Measurements from ENCODE around the gene LIMS1.
"Not testable (repeated sequence)": the region's sequence is repeated elsewhere in the genome, so short reads cannot be mapped to it uniquely, and the experiment has no call there.

Gene LIMS1

DNA sequence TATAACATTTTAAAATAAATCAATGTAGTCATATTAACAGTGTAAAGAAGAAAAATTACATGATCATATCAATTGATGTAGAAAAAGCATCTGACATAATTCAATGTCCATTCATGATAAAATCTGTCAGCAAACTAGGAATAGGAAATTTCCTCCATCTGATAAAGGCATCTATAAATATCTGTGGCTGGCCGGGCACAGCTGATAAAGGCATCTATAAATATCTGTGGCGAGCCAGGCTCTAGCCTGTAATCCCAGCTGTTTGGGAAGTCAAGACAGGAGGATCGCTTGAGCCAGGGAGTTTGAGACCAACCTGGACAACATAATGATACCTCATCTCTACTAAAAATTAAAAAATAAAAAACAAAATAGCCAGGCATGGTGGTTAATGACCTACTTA is 166.9 kb downstream of the LIMS1 start:
- DNase-seq (ENCODE audit: extremely low spot score) = no peak
- POLR2A ChIA-PET = no interaction called here
- TF ChIP-seq CTBP1 (IDR thresholded peaks at IDR 0.05; ENCODE audit: borderline replicate concordance) (no peak), ZNF384 (IDR thresholded peaks at IDR 0.05) (no peak), SP1 (IDR thresholded peaks at IDR 0.05) (no peak), ARNT (IDR thresholded peaks at IDR 0.05) (no peak), FOXA1 (IDR thresholded peaks at IDR 0.05) (no peak), LEF1 (IDR thresholded peaks at IDR 0.05; ENCODE audit: borderline replicate concordance) (no peak), SUZ12 (IDR thresholded peaks at IDR 0.05) (no peak), FOXK2 (IDR thresholded peaks at IDR 0.05) (no peak)
- TF ChIP-seq, protein P1, sequence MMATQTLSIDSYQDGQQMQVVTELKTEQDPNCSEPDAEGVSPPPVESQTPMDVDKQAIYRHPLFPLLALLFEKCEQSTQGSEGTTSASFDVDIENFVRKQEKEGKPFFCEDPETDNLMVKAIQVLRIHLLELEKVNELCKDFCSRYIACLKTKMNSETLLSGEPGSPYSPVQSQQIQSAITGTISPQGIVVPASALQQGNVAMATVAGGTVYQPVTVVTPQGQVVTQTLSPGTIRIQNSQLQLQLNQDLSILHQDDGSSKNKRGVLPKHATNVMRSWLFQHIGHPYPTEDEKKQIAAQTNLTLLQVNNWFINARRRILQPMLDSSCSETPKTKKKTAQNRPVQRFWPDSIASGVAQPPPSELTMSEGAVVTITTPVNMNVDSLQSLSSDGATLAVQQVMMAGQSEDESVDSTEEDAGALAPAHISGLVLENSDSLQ (IDR thresholded peaks at IDR 0.05) = no peak
- CTCF ChIA-PET = interaction anchor here (0.6 kb wide), 1 partner anchor 84 kb away, joined by 3 read pairs; no protein-coding TSS in a partner anchor

DNA sequence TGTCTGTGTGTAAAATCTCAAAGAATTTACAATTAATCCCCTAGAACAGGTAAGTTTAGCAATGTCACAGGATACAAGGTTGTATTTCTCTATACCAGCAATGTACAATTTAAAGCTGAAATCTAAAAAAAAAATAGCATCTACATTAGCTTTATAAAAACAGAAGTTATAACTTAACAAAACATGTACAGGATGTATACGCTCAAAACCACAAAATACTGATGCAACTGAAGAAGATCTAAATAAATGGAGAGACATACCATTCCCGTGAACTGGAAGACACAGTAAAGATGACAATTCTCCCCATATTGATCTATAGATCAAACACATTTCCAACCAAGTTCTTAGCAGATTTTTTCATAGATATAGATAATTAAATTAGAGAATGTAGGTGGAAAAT is 167.5 kb downstream of the LIMS1 start:
- ChIA-PET CTCF (no interaction called here), POLR2A (no interaction called here)
- no peak for DNase-seq (ENCODE audit: extremely low spot score)
- TF ChIP-seq ARNT (IDR thresholded peaks at IDR 0.05) (no peak), NFRKB (IDR thresholded peaks at IDR 0.05) (no peak), TARDBP (IDR thresholded peaks at IDR 0.05) (no peak), SP1 (IDR thresholded peaks at IDR 0.05) (no peak), SUZ12 (IDR thresholded peaks at IDR 0.05) (no peak), HDGF (IDR thresholded peaks at IDR 0.05; ENCODE audit: borderline replicate concordance) (no peak), FOXK2 (IDR thresholded peaks at IDR 0.05) (no peak), LEF1 (IDR thresholded peaks at IDR 0.05; ENCODE audit: borderline replicate concordance) (no peak), CTBP1 (IDR thresholded peaks at IDR 0.05; ENCODE audit: borderline replicate concordance) (no peak), FOXA1 (IDR thresholded peaks at IDR 0.05) (no peak), L3MBTL2 (conservative IDR thresholded peaks at IDR 0.05) (no peak), FOXM1 (IDR thresholded peaks at IDR 0.05; ENCODE audit: borderline replicate concordance) (no peak), BHLHE40 (IDR thresholded peaks at IDR 0.05; ENCODE audit: borderline replicate concordance) (no peak), ZNF384 (IDR thresholded peaks at IDR 0.05) (no peak), ELF4 (IDR thresholded peaks at IDR 0.05) (no peak)
- TF ChIP-seq, protein P1 (IDR thresholded peaks at IDR 0.05) = no peak

DNA sequence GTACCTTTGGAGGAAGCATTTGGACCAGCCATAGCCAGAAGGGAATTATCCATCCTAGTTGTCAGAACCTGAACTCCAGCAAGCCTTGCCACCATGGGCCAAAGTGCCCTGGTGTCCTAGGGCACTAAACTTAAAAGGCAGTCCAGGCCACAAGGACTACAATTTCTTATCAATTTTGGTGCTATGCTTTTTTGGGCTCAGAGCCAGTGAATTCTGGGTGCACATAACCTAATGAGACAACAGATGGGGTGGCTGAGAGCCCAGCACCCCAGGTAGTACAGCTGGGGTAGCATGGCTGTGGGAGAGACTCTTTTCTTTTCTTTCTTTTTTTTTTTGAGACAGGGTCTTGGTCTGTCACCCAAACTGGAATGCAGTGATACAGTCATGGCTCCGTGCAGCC is 170.6 kb downstream of the LIMS1 start:
- CTCF ChIA-PET = no interaction called here
- POLR2A ChIA-PET = no interaction called here
- DNase-seq (ENCODE audit: extremely low spot score) = no peak
- TF ChIP-seq FOXK2 (IDR thresholded peaks at IDR 0.05) (no peak), ELF4 (IDR thresholded peaks at IDR 0.05) (no peak), SP1 (IDR thresholded peaks at IDR 0.05) (no peak), SUZ12 (IDR thresholded peaks at IDR 0.05) (no peak), CTBP1 (IDR thresholded peaks at IDR 0.05; ENCODE audit: borderline replicate concordance) (no peak), FOXM1 (IDR thresholded peaks at IDR 0.05; ENCODE audit: borderline replicate concordance) (no peak), ZNF384 (IDR thresholded peaks at IDR 0.05) (no peak)

DNA sequence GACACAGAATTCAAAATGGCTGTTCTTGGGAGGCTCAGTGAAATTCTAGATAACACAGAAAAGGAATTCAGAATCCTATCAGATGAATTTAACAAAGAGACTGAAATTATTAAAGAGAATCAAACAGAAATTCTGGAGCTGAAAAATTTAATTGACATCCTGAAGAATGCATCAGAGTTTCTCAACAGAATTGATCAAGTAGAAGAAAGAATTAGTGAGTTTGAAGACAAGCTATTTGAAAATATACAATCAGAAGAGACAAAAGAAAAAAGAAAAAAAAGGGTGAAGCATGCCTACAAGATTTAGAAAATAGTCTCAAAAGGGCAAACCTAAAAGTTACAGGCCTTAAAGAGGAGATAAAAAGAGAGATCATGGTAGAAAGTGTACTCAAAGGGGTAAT is 173.0 kb downstream of the LIMS1 start:
- no peak for TF ChIP-seq ZNF384 (IDR thresholded peaks at IDR 0.05)
- TF ChIP-seq, protein P1 (IDR thresholded peaks at IDR 0.05) = no peak
- TF ChIP-seq LEF1 (IDR thresholded peaks at IDR 0.05; ENCODE audit: borderline replicate concordance) = no peak
- TF ChIP-seq TARDBP (IDR thresholded peaks at IDR 0.05) = no peak
- no peak for TF ChIP-seq NFRKB (IDR thresholded peaks at IDR 0.05)
- no peak for TF ChIP-seq FOXK2 (IDR thresholded peaks at IDR 0.05)
- no peak for TF ChIP-seq FOXA1 (IDR thresholded peaks at IDR 0.05)
- TF ChIP-seq ARNT (IDR thresholded peaks at IDR 0.05) = no peak
- no peak for TF ChIP-seq BHLHE40 (IDR thresholded peaks at IDR 0.05; ENCODE audit: borderline replicate concordance)
- TF ChIP-seq SUZ12 (IDR thresholded peaks at IDR 0.05) = no peak
- no peak for TF ChIP-seq CTBP1 (IDR thresholded peaks at IDR 0.05; ENCODE audit: borderline replicate concordance)
- no peak for TF ChIP-seq HDGF (IDR thresholded peaks at IDR 0.05; ENCODE audit: borderline replicate concordance)
- TF ChIP-seq ELF4 (IDR thresholded peaks at IDR 0.05) = no peak
- TF ChIP-seq SP1 (IDR thresholded peaks at IDR 0.05) = no peak
- TF ChIP-seq L3MBTL2 (conservative IDR thresholded peaks at IDR 0.05) = no peak
- no peak for TF ChIP-seq FOXM1 (IDR thresholded peaks at IDR 0.05; ENCODE audit: borderline replicate concordance)
- POLR2A ChIA-PET = no interaction called here
- no peak for DNase-seq (ENCODE audit: extremely low spot score)
- CTCF ChIA-PET = no interaction called here

DNA sequence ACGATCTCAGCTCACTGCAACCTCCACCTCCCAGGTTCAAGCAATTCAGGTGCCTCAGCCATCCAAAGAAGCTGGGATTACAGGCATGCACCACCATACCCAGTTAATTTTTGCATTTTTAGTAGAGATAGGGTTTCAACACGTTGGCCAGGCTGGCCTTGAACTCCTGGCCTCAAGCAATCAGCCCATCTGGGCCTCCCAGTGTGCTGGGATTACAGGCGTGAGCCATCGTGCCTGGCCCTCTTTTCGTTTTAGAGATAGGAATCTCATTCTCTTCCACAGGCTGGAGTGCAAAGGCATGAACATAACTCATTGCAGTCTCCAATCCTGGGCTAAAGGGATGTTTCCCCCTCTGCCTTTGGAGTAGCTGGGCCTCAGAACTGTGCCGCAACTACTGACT is 182.7 kb downstream of the LIMS1 start:
- CTCF ChIA-PET, POLR2A ChIA-PET: not testable (repeated sequence)

DNA sequence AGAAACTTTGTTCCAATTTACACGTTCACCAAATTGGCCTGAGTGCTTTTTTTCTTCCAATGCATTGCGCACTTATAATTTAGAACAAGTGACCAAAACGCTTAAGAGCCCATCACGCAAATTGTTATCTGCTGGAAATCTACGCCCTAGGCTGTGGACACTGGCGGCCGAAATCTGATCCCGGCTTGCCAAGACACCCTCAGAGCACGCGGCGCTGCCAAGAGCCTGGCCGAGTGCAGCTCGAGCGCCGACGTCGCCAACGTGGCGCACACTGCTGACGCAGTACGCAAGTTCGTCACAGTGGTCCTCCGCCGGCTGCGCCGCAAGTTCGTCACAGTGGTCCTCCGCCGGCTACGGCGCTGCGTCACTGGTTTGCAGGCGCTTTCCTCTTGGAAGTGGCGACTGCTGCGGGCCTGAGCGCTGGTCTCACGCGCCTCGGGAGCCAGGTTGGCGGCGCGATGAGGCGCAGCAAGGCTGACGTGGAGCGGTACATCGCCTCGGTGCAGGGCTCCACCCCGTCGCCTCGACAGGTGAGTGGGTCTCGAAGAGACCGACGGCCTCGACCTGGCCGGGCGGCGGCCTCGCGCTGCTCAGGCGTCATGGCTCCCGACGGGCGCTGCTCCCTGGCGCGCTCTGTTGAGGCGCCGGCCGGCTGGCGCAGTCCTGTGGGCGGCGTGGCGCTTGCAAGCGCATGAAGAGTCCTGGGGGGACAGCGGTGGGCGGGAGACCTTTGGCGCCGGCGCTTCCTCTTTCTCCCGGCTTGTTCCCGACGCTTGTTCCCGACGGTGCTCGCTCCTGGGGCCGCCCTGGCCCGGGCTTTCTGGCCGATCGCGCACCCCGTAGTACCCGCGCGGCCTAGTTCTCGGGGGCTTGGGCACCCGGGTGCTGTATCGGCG is 185.1 kb downstream of the LIMS1 start, which contains the start of gene RANBP2:
Gene RANBP2, plus strand, starts transcription at position 334 of the 896 bp plus-strand sequence. Its CDS starts 125 bp downstream, at position 459.
- ChIA-PET POLR2A (interaction anchor here (1.0 to 1.5 kb wide), 2 partner anchors 70 to 84 kb away, joined by 3 read pairs; no protein-coding TSS in a partner anchor), CTCF (interaction anchor here (0.6 kb wide), 1 partner anchor 83 kb away, joined by 4 read pairs; no protein-coding TSS in a partner anchor)
- TF ChIP-seq FOXK2 (IDR thresholded peaks at IDR 0.05) = no peak
- TF ChIP-seq, protein P1 (IDR thresholded peaks at IDR 0.05) = peak; percentile 44; the same call in 1 of the 2 replicates
- TF ChIP-seq FOXM1 (IDR thresholded peaks at IDR 0.05; ENCODE audit: borderline replicate concordance) = no peak
- no peak for TF ChIP-seq FOXA1 (IDR thresholded peaks at IDR 0.05)
- peak; percentile 30; the same call in 1 of the 2 replicates for TF ChIP-seq ARNT (IDR thresholded peaks at IDR 0.05)
- TF ChIP-seq CTBP1 (IDR thresholded peaks at IDR 0.05; ENCODE audit: borderline replicate concordance) = peak; percentile 64; the same call in 1 of the 2 replicates
- TF ChIP-seq LEF1 (IDR thresholded peaks at IDR 0.05; ENCODE audit: borderline replicate concordance) = no peak
- TF ChIP-seq ZNF384 (IDR thresholded peaks at IDR 0.05) = no peak
- TF ChIP-seq SUZ12 (IDR thresholded peaks at IDR 0.05) = no peak
- peak; percentile 86 for TF ChIP-seq TARDBP (IDR thresholded peaks at IDR 0.05)
- TF ChIP-seq ELF4 (IDR thresholded peaks at IDR 0.05) = peak; percentile 46; the same call in 1 of the 2 replicates
- TF ChIP-seq L3MBTL2 (conservative IDR thresholded peaks at IDR 0.05) = peak; percentile 96
- DNase-seq (ENCODE audit: extremely low spot score) = peak; percentile 88

More for the DNA sequence above, 182.7 kb downstream of the LIMS1 start:
- DNase-seq (ENCODE audit: extremely low spot score) = not testable (repeated sequence)

DNA sequence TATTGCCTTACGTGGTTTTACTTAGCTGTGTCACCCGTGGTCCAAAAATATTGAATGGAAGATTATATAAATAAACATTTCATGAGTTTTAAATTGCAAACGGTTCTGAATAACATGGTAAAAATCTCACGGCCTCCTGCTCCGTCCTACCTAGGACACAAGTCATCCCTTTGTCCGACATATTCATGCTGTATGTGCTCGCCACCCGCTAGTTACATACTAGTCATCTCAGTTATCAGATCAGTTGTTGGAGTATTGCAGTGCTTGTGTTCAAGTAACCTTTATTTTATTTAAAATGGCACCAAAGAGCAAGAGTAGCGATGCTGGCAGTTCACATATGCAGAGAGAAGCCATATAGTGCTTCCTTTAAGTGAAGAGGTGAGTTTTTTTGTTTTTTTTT is 191.8 kb downstream of the LIMS1 start:
- CTCF ChIA-PET; DNase-seq (ENCODE audit: extremely low spot score); POLR2A ChIA-PET: not testable (repeated sequence)

DNA sequence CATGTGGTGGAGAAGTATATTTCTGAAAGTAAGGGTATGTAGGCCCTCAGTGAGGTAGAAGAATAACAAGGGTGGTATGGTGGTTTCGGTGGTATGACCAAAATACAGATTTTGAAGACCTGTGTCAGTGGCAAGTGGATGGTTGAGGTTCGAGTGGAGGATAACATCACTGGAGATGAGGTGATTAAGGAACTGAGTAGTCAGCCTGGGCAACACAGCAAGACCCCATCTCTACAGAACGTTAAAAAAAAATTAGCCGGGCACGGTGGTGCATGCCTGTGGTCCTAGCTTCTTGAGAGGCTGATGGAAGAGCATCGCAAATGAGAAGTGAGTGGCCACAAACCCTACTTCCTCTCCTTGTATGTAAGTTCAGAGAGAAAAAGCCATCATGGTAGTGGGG is 200.4 kb downstream of the LIMS1 start:
- CTCF ChIA-PET; POLR2A ChIA-PET; DNase-seq (ENCODE audit: extremely low spot score): not testable (repeated sequence)
